ENCODE data around the gene AMER1.
A peak's percentile ranks its signal among the peaks of the same experiment; 100 is the strongest.

The AMER1 gene

GRCh38 chrX:64182208-64182607 lies 23.3 kb downstream of the AMER1 start:
- TF ChIP-seq ZNF274 (IDR thresholded peaks at IDR 0.05; ENCODE audit: low read depth, low read length) (no peak), SUZ12 (IDR thresholded peaks at IDR 0.05; ENCODE audit: extremely low read depth, insufficient read depth, insufficient read length) (no peak), YY1 (IDR thresholded peaks at IDR 0.05; ENCODE audit: insufficient read depth, insufficient read length) (no peak)
- DNase-seq (ENCODE audit: low read depth, low spot score), result no peak
- no peaks in the 10 kb centered on the region for H3K4me1 ChIP-seq (ENCODE audit: insufficient read depth, insufficient read length)

GRCh38 chrX:64176876-64177275 lies 28.6 kb downstream of the AMER1 start:
- TF ChIP-seq ZNF274 (IDR thresholded peaks at IDR 0.05; ENCODE audit: low read depth, low read length) (no peak), SUZ12 (IDR thresholded peaks at IDR 0.05; ENCODE audit: extremely low read depth, insufficient read depth, insufficient read length) (no peak), YY1 (IDR thresholded peaks at IDR 0.05; ENCODE audit: insufficient read depth, insufficient read length) (no peak)
- Histone ChIP-seq H3K4me1 (ENCODE audit: insufficient read depth, insufficient read length) (no peaks in the 10 kb centered on the region), H3K9ac (ENCODE audit: insufficient read length, low read depth) (no peak overlapping the region), H3K9me3 (ENCODE audit: insufficient read depth, low read length) (no peaks in the 10 kb centered on the region), H3K27me3 (ENCODE audit: insufficient read depth, insufficient read length) (no peaks in the 10 kb centered on the region), H3K36me3 (ENCODE audit: insufficient read depth, insufficient read length, low read length) (no peaks in the 10 kb centered on the region), H3K4me3 (ENCODE audit: insufficient read length, low read depth) (no peak overlapping the region)
- DNase-seq (ENCODE audit: low read depth, low spot score), result no peak

More at GRCh38 chrX:64182208-64182607, 23.3 kb downstream of the AMER1 start:
- no peak overlapping the region for H3K4me3 ChIP-seq (ENCODE audit: insufficient read length, low read depth)
- no peaks in the 10 kb centered on the region for H3K27me3 ChIP-seq (ENCODE audit: insufficient read depth, insufficient read length)
- H3K36me3 ChIP-seq (ENCODE audit: insufficient read depth, insufficient read length, low read length), result peaks cover 3% of the 10 kb centered on the region
- no peaks in the 10 kb centered on the region for H3K9me3 ChIP-seq (ENCODE audit: insufficient read depth, low read length)
- H3K9ac ChIP-seq (ENCODE audit: insufficient read length, low read depth), result no peak overlapping the region

- H3K9me3 ChIP-seq (ENCODE audit: insufficient read depth, low read length), result no peaks in the 10 kb centered on the region
- no peak overlapping the region for H3K9ac ChIP-seq (ENCODE audit: insufficient read length, low read depth)
- no peaks in the 10 kb centered on the region for H3K27me3 ChIP-seq (ENCODE audit: insufficient read depth, insufficient read length)
- no peaks in the 10 kb centered on the region for H3K36me3 ChIP-seq (ENCODE audit: insufficient read depth, insufficient read length, low read length)
- H3K4me3 ChIP-seq (ENCODE audit: insufficient read length, low read depth), result no peak overlapping the region
- no peak for TF ChIP-seq ZNF274 (IDR thresholded peaks at IDR 0.05; ENCODE audit: low read depth, low read length)
- no peak for TF ChIP-seq YY1 (IDR thresholded peaks at IDR 0.05; ENCODE audit: insufficient read depth, insufficient read length)
- no peak for TF ChIP-seq SUZ12 (IDR thresholded peaks at IDR 0.05; ENCODE audit: extremely low read depth, insufficient read depth, insufficient read length)
- no peaks in the 10 kb centered on the region for H3K4me1 ChIP-seq (ENCODE audit: insufficient read depth, insufficient read length)
- no peak for DNase-seq (ENCODE audit: low read depth, low spot score)
Measured at GRCh38 chrX:64169988-64170387, 35.5 kb downstream of the AMER1 start.

GRCh38 chrX:64152857-64153256 lies 52.7 kb downstream of the AMER1 start:
- TF ChIP-seq SUZ12 (IDR thresholded peaks at IDR 0.05; ENCODE audit: extremely low read depth, insufficient read depth, insufficient read length), result no peak

GRCh38 chrX:64151911-64152310 lies 53.6 kb downstream of the AMER1 start:
- no peak for DNase-seq (ENCODE audit: low read depth, low spot score)
- TF ChIP-seq YY1 (IDR thresholded peaks at IDR 0.05; ENCODE audit: insufficient read depth, insufficient read length) (no peak), SUZ12 (IDR thresholded peaks at IDR 0.05; ENCODE audit: extremely low read depth, insufficient read depth, insufficient read length) (no peak), ZNF274 (IDR thresholded peaks at IDR 0.05; ENCODE audit: low read depth, low read length) (no peak)
- no peaks in the 10 kb centered on the region for H3K36me3 ChIP-seq (ENCODE audit: insufficient read depth, insufficient read length, low read length)
- no peak overlapping the region for H3K4me3 ChIP-seq (ENCODE audit: insufficient read length, low read depth)
- no peaks in the 10 kb centered on the region for H3K27me3 ChIP-seq (ENCODE audit: insufficient read depth, insufficient read length)
- H3K9me3 ChIP-seq (ENCODE audit: insufficient read depth, low read length), result peaks cover 50% of the 10 kb centered on the region; the same call in 1 of the 2 replicates
- H3K4me1 ChIP-seq (ENCODE audit: insufficient read depth, insufficient read length), result no peaks in the 10 kb centered on the region
- H3K9ac ChIP-seq (ENCODE audit: insufficient read length, low read depth), result no peak overlapping the region

More at GRCh38 chrX:64152857-64153256, 52.7 kb downstream of the AMER1 start:
- Histone ChIP-seq H3K4me1 (ENCODE audit: insufficient read depth, insufficient read length) (no peaks in the 10 kb centered on the region), H3K27me3 (ENCODE audit: insufficient read depth, insufficient read length) (no peaks in the 10 kb centered on the region), H3K9ac (ENCODE audit: insufficient read length, low read depth) (no peak overlapping the region), H3K36me3 (ENCODE audit: insufficient read depth, insufficient read length, low read length) (no peaks in the 10 kb centered on the region), H3K9me3 (ENCODE audit: insufficient read depth, low read length) (peaks cover 47% of the 10 kb centered on the region; the same call in 1 of the 2 replicates), H3K4me3 (ENCODE audit: insufficient read length, low read depth) (no peak overlapping the region)
- peak; percentile 82 for DNase-seq (ENCODE audit: low read depth, low spot score)

GRCh38 chrX:64150775-64151174 lies 54.7 kb downstream of the AMER1 start:
- no peaks in the 10 kb centered on the region for H3K27me3 ChIP-seq (ENCODE audit: insufficient read depth, insufficient read length)
- DNase-seq (ENCODE audit: low read depth, low spot score), result no peak
- H3K36me3 ChIP-seq (ENCODE audit: insufficient read depth, insufficient read length, low read length), result no peaks in the 10 kb centered on the region
- H3K4me1 ChIP-seq (ENCODE audit: insufficient read depth, insufficient read length), result no peaks in the 10 kb centered on the region
- no peak overlapping the region for H3K9ac ChIP-seq (ENCODE audit: insufficient read length, low read depth)
- no peak for TF ChIP-seq SUZ12 (IDR thresholded peaks at IDR 0.05; ENCODE audit: extremely low read depth, insufficient read depth, insufficient read length)
- TF ChIP-seq YY1 (IDR thresholded peaks at IDR 0.05; ENCODE audit: insufficient read depth, insufficient read length), result no peak
- TF ChIP-seq ZNF274 (IDR thresholded peaks at IDR 0.05; ENCODE audit: low read depth, low read length), result no peak
- H3K9me3 ChIP-seq (ENCODE audit: insufficient read depth, low read length), result peaks cover 50% of the 10 kb centered on the region; the same call in 1 of the 2 replicates
- no peak overlapping the region for H3K4me3 ChIP-seq (ENCODE audit: insufficient read length, low read depth)

Data from NT2/D1 (cell line).